GM12872 (cell line): ENCODE results near the gene CTAG1B.
"Not testable (repeated sequence)": the region's sequence is repeated elsewhere in the genome, so short reads cannot be mapped to it uniquely, and the experiment has no call there.

Experiments
- TF ChIP-seq, protein P1 (sequence below): IDR thresholded peaks from 3 replicates; pipeline ENCODE4 v1.5.1; 2011; ENCODE audit warnings: low read depth, mild to moderate bottlenecking, low read length, moderate library complexity; ENCODE audit not compliant: insufficient read depth

The CTAG1B gene

DNA sequence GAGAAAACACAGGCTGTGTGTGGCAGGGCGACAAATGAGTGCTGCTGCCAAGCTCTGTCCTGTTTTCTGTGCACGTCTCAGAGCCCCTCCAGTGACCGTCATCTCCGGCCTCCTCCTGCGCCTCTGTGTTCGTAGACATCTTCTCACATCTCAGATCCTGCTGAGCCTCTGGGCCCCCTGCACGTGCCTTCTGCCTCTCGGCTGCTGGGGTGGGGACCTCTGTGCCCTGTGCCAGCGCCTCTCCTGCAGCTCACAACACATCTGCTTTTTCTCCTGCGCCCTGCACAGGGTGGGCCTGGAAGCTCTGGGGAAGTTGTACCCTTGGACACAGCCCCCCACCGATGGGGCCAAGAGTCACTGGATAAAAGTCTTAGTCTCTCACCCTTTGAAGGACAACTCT, 36.7 kb upstream of the CTAG1B start:
- TF ChIP-seq, protein P1, sequence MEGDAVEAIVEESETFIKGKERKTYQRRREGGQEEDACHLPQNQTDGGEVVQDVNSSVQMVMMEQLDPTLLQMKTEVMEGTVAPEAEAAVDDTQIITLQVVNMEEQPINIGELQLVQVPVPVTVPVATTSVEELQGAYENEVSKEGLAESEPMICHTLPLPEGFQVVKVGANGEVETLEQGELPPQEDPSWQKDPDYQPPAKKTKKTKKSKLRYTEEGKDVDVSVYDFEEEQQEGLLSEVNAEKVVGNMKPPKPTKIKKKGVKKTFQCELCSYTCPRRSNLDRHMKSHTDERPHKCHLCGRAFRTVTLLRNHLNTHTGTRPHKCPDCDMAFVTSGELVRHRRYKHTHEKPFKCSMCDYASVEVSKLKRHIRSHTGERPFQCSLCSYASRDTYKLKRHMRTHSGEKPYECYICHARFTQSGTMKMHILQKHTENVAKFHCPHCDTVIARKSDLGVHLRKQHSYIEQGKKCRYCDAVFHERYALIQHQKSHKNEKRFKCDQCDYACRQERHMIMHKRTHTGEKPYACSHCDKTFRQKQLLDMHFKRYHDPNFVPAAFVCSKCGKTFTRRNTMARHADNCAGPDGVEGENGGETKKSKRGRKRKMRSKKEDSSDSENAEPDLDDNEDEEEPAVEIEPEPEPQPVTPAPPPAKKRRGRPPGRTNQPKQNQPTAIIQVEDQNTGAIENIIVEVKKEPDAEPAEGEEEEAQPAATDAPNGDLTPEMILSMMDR: no peak

DNA sequence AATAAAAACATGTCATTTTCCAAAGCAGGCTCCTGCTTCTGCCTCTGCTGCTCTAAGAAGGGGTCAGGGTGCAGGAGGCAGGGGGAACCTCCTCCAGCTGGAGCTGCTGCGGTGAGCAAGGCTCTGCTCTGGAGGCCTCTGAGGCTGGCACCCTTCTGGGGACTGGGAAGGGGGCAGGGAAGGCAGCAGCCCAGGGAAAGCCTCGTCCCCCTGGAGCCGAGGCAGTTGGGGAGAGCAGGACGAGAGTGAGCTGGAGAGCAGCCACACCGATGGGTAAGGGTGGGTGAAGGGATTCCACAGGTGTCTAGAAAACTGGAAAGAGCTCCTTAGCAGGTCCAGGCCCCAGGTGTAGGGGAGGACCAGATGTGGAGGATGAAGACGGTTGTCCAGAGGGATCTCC, 36.3 kb upstream of the CTAG1B start:
- TF ChIP-seq, protein P1: no peak

DNA sequence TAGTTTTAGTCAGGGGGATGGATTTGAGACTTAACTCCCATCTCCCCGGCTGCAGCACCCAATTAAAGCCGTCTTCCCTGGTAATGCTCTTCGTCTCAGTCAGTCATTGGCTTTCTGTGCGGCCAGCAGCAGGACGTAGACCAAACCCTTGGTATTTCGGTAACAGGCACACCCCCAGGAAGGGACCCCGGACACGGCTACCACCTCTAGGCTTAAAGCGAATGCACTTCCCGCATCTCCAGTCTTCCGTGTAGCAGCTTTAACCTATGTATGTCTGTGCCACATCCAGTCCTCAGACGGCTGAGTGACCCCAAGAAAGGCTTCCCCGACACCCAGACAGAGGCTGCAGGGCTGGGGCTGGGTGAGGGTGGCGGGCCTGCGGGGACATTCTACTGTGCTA, 35.8 kb upstream of the CTAG1B start:
- TF ChIP-seq, protein P1: no peak

DNA sequence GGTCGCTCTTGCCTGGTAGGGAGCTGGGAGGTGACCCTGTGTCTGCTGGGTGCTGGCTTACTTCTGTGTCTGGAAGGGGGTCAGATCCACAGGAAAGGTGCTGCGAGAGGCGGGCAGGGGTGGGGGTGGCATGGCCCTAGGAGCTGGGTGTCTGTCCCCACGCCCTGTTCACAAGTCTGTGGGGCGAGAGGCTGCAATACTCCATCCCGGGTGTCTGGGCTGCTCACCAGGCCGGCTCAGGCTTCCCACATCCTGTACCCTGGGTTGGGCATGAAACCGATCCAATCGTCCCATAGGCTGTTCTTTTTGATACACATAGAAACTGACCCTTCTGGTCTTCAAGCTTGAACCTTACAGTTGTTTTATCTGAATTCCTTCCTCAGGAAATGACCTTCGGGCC, 35.3 kb upstream of the CTAG1B start:
- TF ChIP-seq, protein P1: no peak

DNA sequence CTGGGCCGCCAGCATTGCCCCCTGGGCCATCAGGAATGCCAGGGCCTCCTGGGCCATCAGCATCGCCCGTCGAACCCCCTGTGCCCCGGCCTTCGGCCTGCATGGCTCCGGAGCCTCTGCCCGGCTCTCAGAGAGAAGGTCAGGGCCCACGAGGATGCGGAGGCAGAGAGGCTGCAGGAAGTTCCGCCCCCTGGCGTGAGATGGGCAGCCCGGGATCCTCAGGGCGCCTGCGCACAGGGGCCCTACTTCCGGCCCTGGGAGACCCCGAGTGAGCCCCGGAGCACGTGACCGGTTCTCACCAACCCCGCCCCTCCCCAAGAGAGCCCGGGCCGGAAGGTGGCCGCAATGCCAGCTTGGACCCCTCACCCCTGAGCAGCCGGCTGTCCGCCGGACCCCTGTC, 34.3 kb upstream of the CTAG1B start, which contains the start of gene CTAG2:
Gene CTAG2, minus strand, starts transcription at position 167 of the 400 bp plus-strand sequence. Its CDS starts 64 bp downstream, at position 103.
- TF ChIP-seq, protein P1: not testable (repeated sequence)

DNA sequence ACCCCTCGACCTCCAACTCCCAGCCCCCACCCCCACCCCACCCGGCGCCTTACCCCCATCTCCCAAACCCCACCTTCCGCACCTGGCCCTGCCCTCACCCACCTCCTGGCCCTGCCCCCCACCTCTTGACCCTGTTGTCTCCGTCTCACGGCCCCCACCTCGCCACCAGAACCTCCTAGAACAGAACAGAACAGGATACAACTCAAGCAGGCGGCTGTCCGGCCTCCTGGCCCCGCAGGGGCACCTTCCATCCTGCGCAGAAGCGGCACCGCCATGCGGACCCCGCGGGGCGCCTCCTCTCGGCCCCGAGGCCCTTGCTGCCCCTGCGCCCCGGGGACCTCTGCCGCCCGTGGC, 33.9 kb upstream of the CTAG1B start:
- TF ChIP-seq, protein P1: no peak

DNA sequence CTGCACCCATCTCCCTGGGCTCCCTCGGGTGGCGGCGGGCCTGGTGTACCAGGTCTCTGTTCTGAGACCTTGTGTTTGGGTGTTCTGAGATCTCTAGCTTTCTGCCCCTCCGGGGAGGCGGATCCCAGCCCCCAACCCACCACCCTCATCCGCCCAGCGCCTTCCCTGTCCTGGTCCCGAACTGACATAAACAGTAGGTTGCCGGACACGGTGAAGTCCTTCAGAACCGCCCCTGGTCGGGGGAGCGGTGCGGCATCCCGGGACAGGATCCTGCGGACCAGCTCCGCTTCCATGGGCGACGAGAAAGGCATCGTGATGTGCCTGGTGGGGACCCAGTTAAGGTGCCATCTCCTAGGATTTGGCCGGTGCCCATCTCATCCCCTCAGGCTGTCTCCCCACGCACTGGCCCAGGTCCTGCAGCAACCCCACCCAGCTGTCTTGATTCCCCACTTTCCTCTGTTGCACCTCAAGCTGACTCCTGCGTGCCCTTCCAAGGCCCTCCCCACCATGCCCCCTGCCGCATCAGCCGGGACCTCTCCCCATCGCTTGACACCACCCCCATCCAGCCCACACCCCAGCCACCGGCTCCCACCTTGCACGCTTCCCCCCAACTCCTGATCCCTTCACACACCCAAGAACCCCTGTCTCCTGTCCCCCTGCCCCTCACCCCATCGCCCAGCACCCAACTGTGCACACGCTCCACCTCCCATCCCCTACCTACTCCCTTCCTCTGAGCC, 33.4 kb upstream of the CTAG1B start:
- TF ChIP-seq, protein P1: no peak
